Stimulated activated CD4-positive, alpha-beta T cell treated with anti-CD3 and anti-CD28 coated beads, Interleukin-4, amount 100 ng/mL, for 48 hours (primary cell): Measurements from ENCODE around the gene HBA1.
"Not testable (repeated sequence)": the region's sequence is repeated elsewhere in the genome, so short reads cannot be mapped to it uniquely, and the experiment has no call there.

Experiments used
- DNase-seq, 2 donors: peaks; one replicate each; pipeline ENCODE4 v3.0.0-alpha.2; 2020; ENCODE audit warnings: low read depth in 2 of 2

The HBA1 gene

DNA sequence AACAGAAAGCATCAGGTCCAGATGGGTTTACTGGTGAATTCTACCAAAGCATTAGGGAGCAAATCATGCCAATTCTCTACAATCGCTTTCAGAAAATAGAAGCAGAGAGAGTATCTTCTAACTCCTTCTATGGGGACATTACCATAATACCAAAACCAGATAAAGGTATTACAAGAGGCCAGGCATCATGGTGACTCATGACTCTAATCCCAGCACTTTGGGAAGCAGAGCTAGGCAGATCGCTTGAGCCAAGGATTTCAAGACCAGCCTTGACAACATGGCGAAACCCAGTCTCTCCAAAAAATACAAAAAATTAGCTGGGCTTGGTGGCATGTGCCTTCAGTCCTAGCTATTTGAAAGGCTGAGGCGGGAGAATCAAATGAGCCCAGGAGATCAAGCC, 26.8 kb downstream of the HBA1 start:
- no peak for DNase-seq

GRCh38 chr16:204046-204445, 27.6 kb downstream of the HBA1 start:
- not testable (repeated sequence) for DNase-seq

DNA sequence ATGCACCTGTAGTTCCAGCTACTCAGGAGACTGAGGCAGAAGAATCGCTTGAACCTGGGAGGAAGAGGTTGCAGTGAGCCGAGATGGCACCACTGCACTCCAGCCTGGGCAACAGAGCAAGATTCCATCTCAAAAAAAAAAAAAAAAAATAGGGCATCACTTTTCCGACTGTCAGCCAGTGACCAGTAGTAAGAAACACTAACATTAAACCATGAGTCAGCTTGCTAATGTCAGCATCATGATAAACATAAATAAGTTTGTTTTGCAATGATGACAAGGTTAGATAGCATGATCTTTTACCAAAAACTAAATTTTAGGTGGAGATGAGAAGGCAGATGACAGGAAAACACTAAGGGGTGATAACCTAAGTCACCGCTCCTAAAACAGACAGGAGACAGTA, 32.9 kb downstream of the HBA1 start:
- DNase-seq: not testable (repeated sequence)

DNA sequence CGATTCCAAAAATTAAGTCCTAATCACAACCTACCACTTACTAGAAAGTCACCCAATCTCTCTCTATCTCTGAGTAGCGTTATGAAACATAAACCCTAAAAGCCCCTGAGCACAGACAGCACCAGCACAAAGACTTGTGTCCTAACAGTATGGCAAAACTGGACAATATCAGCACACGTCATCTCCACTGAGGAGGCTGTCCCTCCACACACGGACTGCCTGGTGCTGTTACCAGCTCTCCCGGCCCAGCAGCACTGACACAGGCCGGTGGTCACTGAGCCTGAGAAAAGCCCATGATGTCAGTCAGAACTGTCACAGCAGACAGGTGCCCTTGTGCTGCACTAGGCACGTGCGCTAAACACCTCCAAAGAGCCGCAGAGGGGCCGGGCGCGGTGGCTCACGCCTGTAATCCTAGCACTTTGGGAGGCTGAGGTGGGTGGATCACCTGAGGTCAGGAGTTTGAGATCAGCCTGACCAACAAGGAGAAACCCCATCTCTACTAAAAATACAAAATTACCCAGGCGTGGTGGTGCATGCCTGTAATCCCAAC, 35.2 kb downstream of the HBA1 start:
- DNase-seq: not testable (repeated sequence)

DNA sequence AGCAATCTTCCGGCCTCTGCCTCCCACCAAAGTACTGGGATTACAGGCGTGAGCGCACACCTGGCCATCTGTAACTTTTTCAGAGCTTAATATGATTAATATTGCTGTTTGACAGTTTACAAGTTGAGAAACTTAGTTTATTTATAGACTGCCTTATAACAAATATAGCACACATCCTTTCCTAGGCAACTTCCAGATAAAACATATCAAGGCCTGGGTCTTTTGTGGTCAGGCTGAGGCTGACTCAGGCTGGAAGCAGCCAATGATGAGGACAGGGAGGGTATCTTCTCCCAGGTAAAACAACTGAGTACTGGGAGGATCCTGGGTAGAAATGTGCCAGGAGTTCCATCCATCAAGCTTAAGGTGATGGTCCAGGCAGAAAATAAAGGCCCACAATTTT, 36.5 kb downstream of the HBA1 start:
- DNase-seq: no peak

- DNase-seq: no peak
Observed at GRCh38 chr16:220021-220420, 43.5 kb downstream of the HBA1 start.
